MG63 (cell line): ENCODE data around the gene TPSG1. TPM values are rescaled to one million over a fixed set of nuclear protein-coding genes. Genes with fewer than 3 reads are reported as not detected.
"Not testable (repeated sequence)": the region's sequence is repeated elsewhere in the genome, so short reads cannot be mapped to it uniquely, and the experiment has no call there.

Experiments
- DNase-seq: peaks from one replicate; pipeline ENCODE4 v3.0.0-alpha.2; 2020
- H3K27me3 ChIP-seq: fragments of 250-450 bp; sonication (Bioruptor Pico); 2 replicates; pipeline ENCODE4 v1.5.1; 2020; ENCODE audit warnings: mild to moderate bottlenecking, moderate library complexity
- H3K36me3 ChIP-seq: fragments of 250-450 bp; sonication (Bioruptor Pico); 2 replicates; pipeline ENCODE4 v1.5.1; 2020; ENCODE audit warnings: mild to moderate bottlenecking, moderate library complexity
- H3K4me3 ChIP-seq: fragments of 250-450 bp; sonication (Bioruptor Pico); 2 replicates; pipeline ENCODE4 v1.5.1; 2020; ENCODE audit warnings: mild to moderate bottlenecking, moderate library complexity
- H3K9me3 ChIP-seq: fragments of 250-450 bp; sonication (Bioruptor Pico); 2 replicates; pipeline ENCODE4 v1.5.1; 2020; ENCODE audit warnings: mild to moderate bottlenecking, moderate library complexity
- total RNA-seq: library from RNA; depleted of rRNA; stranded (reverse); fragments of >200 nt; shearing (Covaris generic); gene quantifications from 2 replicates; pipeline ENCODE4 v1.2.3, GENCODE V29; 2014; ENCODE audit warnings: low replicate concordance

Gene TPSG1
- total RNA-seq, 1 experiment from 2014 or later, result 1.7 TPM

- H3K36me3 ChIP-seq, H3K4me3 ChIP-seq, DNase-seq, H3K9me3 ChIP-seq: not testable (repeated sequence)
- H3K27me3 ChIP-seq, result peaks cover 23% of the 10 kb centered on the region
Observed at GRCh38 chr16:1243363-1243762, 18.3 kb upstream of the TPSG1 start.

DNA sequence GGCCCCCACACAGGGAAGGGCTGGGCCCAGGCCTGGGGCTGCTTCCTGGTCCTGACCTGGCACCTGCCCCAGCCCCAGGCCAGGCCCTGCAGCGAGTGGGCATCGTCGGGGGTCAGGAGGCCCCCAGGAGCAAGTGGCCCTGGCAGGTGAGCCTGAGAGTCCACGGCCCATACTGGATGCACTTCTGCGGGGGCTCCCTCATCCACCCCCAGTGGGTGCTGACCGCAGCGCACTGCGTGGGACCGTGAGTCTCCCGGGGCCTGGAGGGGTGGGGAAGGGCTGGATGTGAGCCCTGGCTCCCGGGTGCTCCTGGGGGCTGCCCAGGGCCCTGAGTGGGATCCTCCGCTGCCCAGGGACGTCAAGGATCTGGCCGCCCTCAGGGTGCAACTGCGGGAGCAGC is 16.0 kb upstream of the TPSG1 start:
- DNase-seq, H3K36me3 ChIP-seq, H3K9me3 ChIP-seq, H3K4me3 ChIP-seq: not testable (repeated sequence)
- peaks cover 14% of the 10 kb centered on the region for H3K27me3 ChIP-seq

DNA sequence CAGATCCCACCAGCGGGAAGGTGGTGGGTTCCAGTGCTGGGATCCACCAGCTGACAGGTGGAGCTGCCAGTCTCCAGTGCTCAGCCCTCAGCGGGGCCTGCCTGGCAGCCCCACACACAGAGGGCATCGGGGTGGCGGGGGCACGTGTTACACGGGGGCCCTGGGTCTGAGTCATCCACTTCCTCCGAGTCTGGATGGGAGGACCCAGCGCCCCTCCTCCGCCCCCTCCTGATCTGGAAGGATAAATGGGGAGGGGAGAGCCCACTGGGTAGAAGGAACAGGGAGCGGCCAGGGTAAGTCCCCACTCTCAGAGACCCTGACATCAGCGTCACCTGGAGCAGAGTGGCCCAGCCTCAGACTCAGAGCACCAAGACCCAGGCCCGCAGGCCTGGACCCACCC is 15.4 kb upstream of the TPSG1 start, which contains the start of gene TPSAB1:
Gene TPSAB1 (plus strand): TSS at position 270 of the 400 bp plus-strand sequence. CDS start 234 bp downstream, outside the sequence.
- not testable (repeated sequence) for H3K4me3 ChIP-seq, H3K9me3 ChIP-seq, DNase-seq, H3K27me3 ChIP-seq, H3K36me3 ChIP-seq

DNA sequence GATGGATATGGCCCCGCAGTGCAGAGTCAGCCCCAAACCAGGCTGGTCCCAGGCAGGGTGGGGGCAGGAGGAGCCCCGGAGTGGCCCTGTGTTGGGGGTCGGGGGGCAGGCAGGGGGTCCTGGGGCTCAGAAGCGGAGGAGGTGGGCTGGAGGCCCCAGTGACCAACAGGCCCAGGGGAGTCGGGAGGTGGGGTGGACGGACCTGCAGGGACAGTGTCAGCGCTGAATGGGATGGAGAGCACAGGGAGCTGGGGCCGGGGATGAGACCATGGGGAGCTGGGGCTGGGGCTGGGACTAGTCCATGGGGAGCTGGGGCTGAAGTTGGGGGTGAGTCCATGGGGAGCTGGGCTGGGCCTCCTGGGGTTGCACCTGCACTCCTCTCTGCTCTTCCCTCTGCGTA is 14.5 kb upstream of the TPSG1 start:
- H3K4me3 ChIP-seq, H3K27me3 ChIP-seq, DNase-seq, H3K36me3 ChIP-seq, H3K9me3 ChIP-seq: not testable (repeated sequence)

DNA sequence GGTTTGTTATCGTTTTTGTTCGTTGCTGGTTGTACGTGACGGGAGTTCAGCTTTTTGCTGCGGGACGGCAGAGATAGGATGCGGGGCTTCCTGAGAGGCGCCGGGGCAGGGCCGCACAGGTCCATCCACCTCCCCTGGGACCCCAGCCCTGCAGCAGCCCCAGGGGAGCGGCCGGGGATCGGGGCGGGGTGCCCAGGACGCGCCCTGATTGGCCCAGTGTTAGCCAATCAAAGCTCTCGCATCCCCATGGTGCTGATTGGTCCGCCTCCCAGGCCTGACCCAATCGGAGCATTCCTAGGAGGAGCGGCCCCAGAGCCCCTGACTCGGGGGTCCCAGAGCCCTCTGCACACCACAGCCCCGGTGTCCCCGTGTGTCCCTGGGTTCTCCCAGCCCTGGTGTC is 13.8 kb upstream of the TPSG1 start:
- not testable (repeated sequence) for H3K36me3 ChIP-seq, H3K27me3 ChIP-seq, H3K9me3 ChIP-seq, H3K4me3 ChIP-seq
- DNase-seq, result peak; percentile 31

GRCh38 chr16:1237990-1238389 is 12.9 kb upstream of the TPSG1 start:
- peaks cover 8% of the 10 kb centered on the region for H3K27me3 ChIP-seq
- DNase-seq, result no peak

DNA sequence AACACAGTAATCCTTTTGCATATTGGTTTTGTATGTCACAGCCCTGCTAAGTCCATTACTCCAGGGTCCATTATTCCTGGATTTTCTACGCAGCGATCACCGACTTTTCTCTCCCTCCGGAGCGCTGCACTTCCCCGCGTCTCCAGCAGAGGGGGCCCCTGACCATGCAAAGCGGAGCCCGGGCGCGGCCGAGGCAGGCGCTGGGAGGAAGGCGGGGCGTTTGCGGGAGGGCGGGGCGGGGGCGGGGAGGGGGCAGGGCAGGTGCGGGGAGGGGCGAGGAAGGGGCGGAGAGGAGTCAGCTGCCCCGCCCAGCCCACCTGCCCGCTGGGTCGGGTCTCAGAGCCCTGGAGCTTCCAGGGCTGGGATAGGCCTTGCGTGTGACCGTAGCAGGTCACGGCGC is 11.6 kb upstream of the TPSG1 start:
- DNase-seq, H3K9me3 ChIP-seq, H3K4me3 ChIP-seq, H3K36me3 ChIP-seq, H3K27me3 ChIP-seq: not testable (repeated sequence)

More at GRCh38 chr16:1237990-1238389, 12.9 kb upstream of the TPSG1 start:
- H3K9me3 ChIP-seq, result no peaks in the 10 kb centered on the region
- H3K36me3 ChIP-seq, result no peaks in the 10 kb centered on the region
- H3K4me3 ChIP-seq, result no peak overlapping the region

GRCh38 chr16:1232049-1232748 is 7.1 kb upstream of the TPSG1 start:
- not testable (repeated sequence) for DNase-seq

DNA sequence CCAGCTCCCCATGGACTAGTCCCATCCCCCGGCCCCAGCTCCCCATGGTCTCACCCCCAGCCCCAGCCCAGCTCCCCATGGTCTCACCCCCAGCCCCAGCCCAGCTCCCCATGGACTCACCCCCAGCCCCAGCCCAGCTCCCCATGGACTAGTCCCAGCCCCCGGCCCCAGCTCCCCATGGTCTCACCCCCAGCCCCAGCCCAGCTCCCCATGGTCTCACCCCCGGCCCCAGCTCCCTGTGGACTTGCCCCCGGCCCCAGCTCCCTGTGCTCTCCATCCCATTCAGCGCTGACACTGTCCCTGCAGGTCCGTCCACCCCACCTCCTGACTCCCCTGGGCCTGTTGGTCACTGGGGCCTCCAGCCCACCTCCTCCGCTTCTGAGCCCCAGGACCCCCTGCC is 6.2 kb upstream of the TPSG1 start:
- not testable (repeated sequence) for H3K27me3 ChIP-seq, H3K9me3 ChIP-seq, H3K36me3 ChIP-seq, H3K4me3 ChIP-seq, DNase-seq

More at GRCh38 chr16:1232049-1232748, 7.1 kb upstream of the TPSG1 start:
- H3K9me3 ChIP-seq, H3K36me3 ChIP-seq, H3K27me3 ChIP-seq, H3K4me3 ChIP-seq: not testable (repeated sequence)

DNA sequence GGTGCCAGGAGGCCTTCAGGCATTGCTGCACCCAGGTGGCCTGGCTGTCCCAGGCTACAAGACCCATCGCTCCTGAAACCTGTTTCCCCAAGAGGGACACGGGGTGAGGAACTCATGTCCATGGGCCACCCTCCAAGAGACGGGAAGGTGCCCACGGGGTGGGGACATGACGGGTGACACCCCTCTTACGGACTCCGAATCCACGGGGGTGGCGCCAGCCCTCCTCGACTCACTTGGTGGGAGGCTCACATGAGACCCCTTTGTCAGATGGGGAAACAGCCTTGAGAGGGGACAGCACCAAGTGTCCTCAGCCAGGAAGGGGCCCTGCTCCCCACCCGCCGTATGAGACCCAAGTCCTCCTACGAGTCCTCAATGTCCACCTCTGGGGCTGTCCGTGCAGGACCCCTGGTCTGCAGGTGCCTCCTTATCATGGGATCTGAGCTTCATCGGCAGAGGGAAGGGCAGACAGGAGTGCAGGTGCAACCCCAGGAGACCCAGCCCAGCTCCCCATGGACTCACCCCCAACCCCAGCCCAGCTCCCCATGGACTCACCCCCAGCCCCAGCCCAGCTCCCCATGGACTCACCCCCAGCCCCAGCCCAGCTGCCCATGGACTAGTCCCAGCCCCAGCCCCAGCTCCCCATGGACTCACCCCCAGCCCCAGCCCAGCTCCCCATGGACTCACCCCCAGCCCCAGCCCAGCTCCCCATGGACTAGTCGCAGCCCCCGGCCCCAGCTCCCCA is 5.6 kb upstream of the TPSG1 start:
- not testable (repeated sequence) for DNase-seq, H3K27me3 ChIP-seq, H3K36me3 ChIP-seq, H3K4me3 ChIP-seq, H3K9me3 ChIP-seq

GRCh38 chr16:1230084-1230470 is 5.0 kb upstream of the TPSG1 start, which contains the start of gene TPSB2:
Gene TPSB2 (minus strand): TSS chr16:1230184. CDS start chr16:1229951, 233 bp downstream.
- not testable (repeated sequence) for H3K4me3 ChIP-seq, H3K9me3 ChIP-seq, H3K27me3 ChIP-seq, H3K36me3 ChIP-seq, DNase-seq

- not testable (repeated sequence) for H3K4me3 ChIP-seq, H3K36me3 ChIP-seq, DNase-seq, H3K9me3 ChIP-seq, H3K27me3 ChIP-seq
Observed at GRCh38 chr16:1229476-1229875, 4.4 kb upstream of the TPSG1 start.

DNA sequence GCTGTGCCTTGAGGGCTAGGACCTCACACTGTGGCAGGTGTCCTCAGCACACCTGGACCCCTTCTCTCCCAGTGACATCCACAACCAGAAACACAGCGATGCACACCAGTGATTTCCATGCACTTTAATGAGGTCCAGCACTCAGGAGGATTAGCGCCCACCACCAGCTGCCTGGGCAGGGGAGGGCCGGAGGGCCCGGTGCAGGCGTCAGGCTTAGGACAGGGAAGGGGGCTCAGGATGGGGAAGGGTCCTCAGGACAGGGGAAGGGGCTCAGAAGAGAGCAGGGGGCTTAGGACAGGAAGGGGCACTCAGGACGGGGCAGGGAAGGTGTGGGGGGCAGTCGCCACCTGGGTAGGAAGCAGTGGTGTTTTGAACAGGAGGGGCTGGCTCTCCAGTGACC is 3.2 kb upstream of the TPSG1 start:
- not testable (repeated sequence) for DNase-seq

DNA sequence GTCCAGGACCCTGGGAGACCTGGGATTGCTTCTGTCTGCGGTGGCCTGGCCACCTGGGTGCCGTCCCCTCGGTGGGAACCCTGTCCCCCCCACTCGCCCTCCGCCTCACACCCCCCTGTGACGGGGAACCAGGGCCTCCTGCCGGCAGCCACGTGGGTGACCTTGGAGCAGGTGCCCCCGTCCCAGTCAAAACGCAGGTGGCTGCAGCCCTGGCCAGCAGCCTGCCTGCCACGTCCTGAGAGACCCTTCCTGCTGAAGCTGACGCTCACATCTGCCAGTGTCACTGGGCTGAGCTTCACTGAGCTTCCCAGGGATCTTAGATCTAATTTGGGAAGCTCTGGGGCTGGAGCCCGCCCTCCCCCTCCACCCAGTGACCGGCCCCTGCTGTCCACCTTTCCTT is 1.6 kb upstream of the TPSG1 start:
- not testable (repeated sequence) for H3K27me3 ChIP-seq, DNase-seq, H3K36me3 ChIP-seq, H3K9me3 ChIP-seq, H3K4me3 ChIP-seq

More for the DNA sequence above, 3.2 kb upstream of the TPSG1 start:
- H3K4me3 ChIP-seq, H3K27me3 ChIP-seq, H3K9me3 ChIP-seq, H3K36me3 ChIP-seq: not testable (repeated sequence)

- H3K9me3 ChIP-seq, H3K36me3 ChIP-seq, H3K4me3 ChIP-seq, H3K27me3 ChIP-seq: not testable (repeated sequence)
- peak; percentile 45 for DNase-seq
Observed at GRCh38 chr16:1225728-1226311, 752 bp upstream of the TPSG1 start.

DNA sequence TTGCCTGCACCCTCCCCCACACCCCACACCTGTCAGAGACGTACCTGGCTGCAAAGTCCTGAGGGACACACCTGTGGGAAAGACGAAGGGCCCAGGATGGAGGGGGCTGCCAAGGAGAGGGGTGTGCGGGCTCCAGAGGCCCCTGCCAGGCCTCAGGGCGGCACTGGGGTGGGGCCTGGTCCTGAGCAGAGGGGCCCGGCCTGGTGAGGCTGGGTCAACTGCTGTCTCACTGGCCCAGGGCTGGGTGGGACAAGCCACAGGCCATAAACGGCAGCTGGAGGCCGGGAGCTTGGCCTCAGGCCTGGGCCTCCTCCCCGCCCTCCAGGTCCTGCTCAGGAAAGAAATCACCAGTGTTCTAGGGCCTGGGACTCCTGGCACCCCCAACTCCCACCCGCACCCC is 510 bp downstream of the TPSG1 start:
- DNase-seq, result no peak
- Histone ChIP-seq H3K36me3 (no peaks in the 10 kb centered on the region), H3K4me3 (no peak overlapping the region), H3K27me3 (no peaks in the 10 kb centered on the region; the same call in 1 of the 2 replicates), H3K9me3 (no peaks in the 10 kb centered on the region)

- Histone ChIP-seq H3K36me3 (no peaks in the 10 kb centered on the region), H3K4me3 (no peak overlapping the region), H3K9me3 (no peaks in the 10 kb centered on the region), H3K27me3 (no peaks in the 10 kb centered on the region; the same call in 1 of the 2 replicates)
- no peak for DNase-seq
Observed at GRCh38 chr16:1223355-1224214, 1.5 kb downstream of the TPSG1 start.
